H9 (cell line): Measurements from ENCODE around the gene ISCU. TPM values are rescaled to one million over a fixed set of nuclear protein-coding genes. Genes with fewer than 3 reads are reported as not detected.

Experiments
- DNase-seq: peaks from one replicate; pipeline ENCODE4 v3.0.0-alpha.2; 2017
- H2AFZ ChIP-seq: one replicate; pipeline ENCODE4 v1.6.1; 2013; ENCODE audit warnings: mild to moderate bottlenecking, low read length, control low read depth, moderate library complexity
- H2AK5ac ChIP-seq: 2 replicates; pipeline ENCODE4 v1.6.1; 2013; ENCODE audit warnings: low read length, control low read depth, mixed read lengths; ENCODE audit not compliant: insufficient read length
- H2BK120ac ChIP-seq: one replicate; pipeline ENCODE4 v1.6.1; 2013; ENCODE audit warnings: low read depth, mild to moderate bottlenecking, low read length, control low read depth, inconsistent platforms; ENCODE audit not compliant: poor library complexity, severe bottlenecking
- H2BK12ac ChIP-seq: 2 replicates; pipeline ENCODE4 v1.6.1; 2013; ENCODE audit warnings: low read length, control low read depth, mixed read lengths, low read depth; ENCODE audit not compliant: insufficient read length
- H2BK15ac ChIP-seq: 2 replicates; pipeline ENCODE4 v1.6.1; 2013; ENCODE audit warnings: low read depth, low read length, control low read depth
- H2BK20ac ChIP-seq: one replicate; pipeline ENCODE4 v1.6.1; 2013; ENCODE audit warnings: low read depth, mild to moderate bottlenecking, low read length, control low read depth, inconsistent platforms; ENCODE audit not compliant: poor library complexity, severe bottlenecking
- H2BK5ac ChIP-seq: 2 replicates; pipeline ENCODE4 v1.6.1; 2013; ENCODE audit warnings: low read length, control low read depth, mixed read lengths; ENCODE audit not compliant: insufficient read length
- H3K14ac ChIP-seq: 2 replicates; pipeline ENCODE4 v1.6.1; 2013; ENCODE audit warnings: low read length, control low read depth; ENCODE audit not compliant: insufficient read depth
- H3K18ac ChIP-seq: 2 replicates; pipeline ENCODE4 v1.6.1; 2013; ENCODE audit warnings: low read depth, mild to moderate bottlenecking, mixed read lengths, low read length, control low read depth; ENCODE audit not compliant: insufficient read length
- H3K23ac ChIP-seq: 2 replicates; pipeline ENCODE4 v1.6.1; 2013; ENCODE audit warnings: low read length, control low read depth, mixed read lengths, low read depth; ENCODE audit not compliant: insufficient read length
- H3K23me2 ChIP-seq: 2 replicates; pipeline ENCODE4 v1.6.1; 2013; ENCODE audit warnings: low read depth, mild to moderate bottlenecking, mixed read lengths, low read length, control low read depth; ENCODE audit not compliant: insufficient read length, poor library complexity, severe bottlenecking
- H3K27ac ChIP-seq: 2 replicates; pipeline ENCODE4 v1.5.1; 2013; ENCODE audit warnings: low read length, control low read depth, mixed read lengths, low read depth; ENCODE audit not compliant: insufficient read length
- H3K27me3 ChIP-seq: 2 replicates; pipeline ENCODE4 v1.6.1; 2013; ENCODE audit warnings: low read length, control low read depth, inconsistent platforms; ENCODE audit not compliant: insufficient read depth
- H3K4ac ChIP-seq: 2 replicates; pipeline ENCODE4 v1.6.1; 2013; ENCODE audit warnings: low read depth, mild to moderate bottlenecking, control low read depth, inconsistent platforms, low read length, moderate library complexity
- H3K4me1 ChIP-seq: 2 replicates; pipeline ENCODE4 v1.6.1; 2013; ENCODE audit warnings: low read length, control low read depth, inconsistent platforms; ENCODE audit not compliant: insufficient read depth
- H3K4me2 ChIP-seq: 2 replicates; pipeline ENCODE4 v1.6.1; 2013; ENCODE audit warnings: low read length, control low read depth, mixed read lengths; ENCODE audit not compliant: insufficient read length, insufficient read depth
- H3K56ac ChIP-seq: 2 replicates; pipeline ENCODE4 v1.6.1; 2013; ENCODE audit warnings: low read depth, mild to moderate bottlenecking, mixed read lengths, low read length, control low read depth; ENCODE audit not compliant: insufficient read length
- H3K79me1 ChIP-seq: 2 replicates; pipeline ENCODE4 v1.6.1; 2013; ENCODE audit warnings: low read depth, mild to moderate bottlenecking, moderate library complexity, low read length, control low read depth, inconsistent platforms; ENCODE audit not compliant: insufficient read depth, poor library complexity, severe bottlenecking
- H3K79me2 ChIP-seq: 2 replicates; pipeline ENCODE4 v1.6.1; 2013; ENCODE audit warnings: low read length, control low read depth, inconsistent platforms; ENCODE audit not compliant: insufficient read depth
- H3K9ac ChIP-seq: 2 replicates; pipeline ENCODE4 v1.6.1; 2013; ENCODE audit warnings: low read length, control low read depth, mixed read lengths; ENCODE audit not compliant: insufficient read length; ENCODE audit errors: extremely low read depth
- H3K9me3 ChIP-seq: one replicate; pipeline ENCODE4 v1.6.1; 2013; ENCODE audit warnings: low read depth, low read length, inconsistent platforms; ENCODE audit not compliant: control insufficient read depth
- H3T11ph ChIP-seq: one replicate; pipeline ENCODE4 v1.6.1; 2013; ENCODE audit warnings: mild to moderate bottlenecking, low read length, control low read depth, inconsistent platforms
- H4K20me1 ChIP-seq: one replicate; pipeline ENCODE4 v1.6.1; 2013; ENCODE audit not compliant: control insufficient read depth, insufficient read length, insufficient read depth
- H4K5ac ChIP-seq: 2 replicates; pipeline ENCODE4 v1.6.1; 2013; ENCODE audit warnings: low read depth, mild to moderate bottlenecking, mixed read lengths, low read length, control low read depth; ENCODE audit not compliant: insufficient read length
- H4K8ac ChIP-seq: replicated peaks from 2 replicates; pipeline ENCODE4 v1.6.1; 2013; ENCODE audit warnings: low read length, control low read depth, mixed read lengths, low read depth; ENCODE audit not compliant: insufficient read length
- H4K91ac ChIP-seq: 2 replicates; pipeline ENCODE4 v1.6.1; 2013; ENCODE audit warnings: low read depth, mild to moderate bottlenecking, moderate library complexity, mixed read lengths, low read length, control low read depth; ENCODE audit not compliant: insufficient read length
- H3K27ac Mint-ChIP-seq, 3 experiments: 2 replicates in 2 of 3; 3 replicates in 1 of 3; pipeline ENCODE4 v1.8.0; 2020 to 2021; ENCODE audit warnings: mixed read lengths in 3 of 3, mild to moderate bottlenecking in 1 of 3, moderate library complexity in 1 of 3
- H3K27me3 Mint-ChIP-seq: 2 replicates; pipeline ENCODE4 v1.8.0; 2021; ENCODE audit warnings: low read depth, mild to moderate bottlenecking, moderate library complexity, mixed read lengths
- H3K36me3 Mint-ChIP-seq, 3 experiments: 2 replicates in 2 of 3; 3 replicates in 1 of 3; pipeline ENCODE4 v1.8.0; 2020 to 2021; ENCODE audit warnings: low read depth in 3 of 3, mixed read lengths in 3 of 3; ENCODE audit not compliant: insufficient read depth in 1 of 3
- H3K4me1 Mint-ChIP-seq, 2 experiments: 2 replicates each; pipeline ENCODE4 v1.8.0; 2020; ENCODE audit warnings: mixed read lengths in 2 of 2
- H3K4me3 Mint-ChIP-seq, 2 experiments: 2 replicates in 1 of 2; 3 replicates in 1 of 2; pipeline ENCODE4 v1.8.0; 2020 to 2021; ENCODE audit warnings: mild to moderate bottlenecking in 2 of 2, mixed read lengths in 2 of 2, moderate library complexity in 1 of 2
- H3K9me3 Mint-ChIP-seq, 2 experiments: 2 replicates in 1 of 2; 3 replicates in 1 of 2; pipeline ENCODE4 v1.8.0; 2020; ENCODE audit warnings: mild to moderate bottlenecking in 2 of 2, mixed read lengths in 2 of 2, moderate library complexity in 1 of 2
- total RNA-seq: library from RNA; stranded (reverse); gene quantifications from 2 replicates; pipeline ENCODE4 v1.2.1, GENCODE V29; 2021
- TF ChIP-seq, protein P1 (sequence below): fragments of 200-600 bp; sonication (generic); conservative IDR thresholded peaks from 3 replicates; pipeline ENCODE4 v1.8.0; 2021; ENCODE audit warnings: antibody characterized with exemption, mild to moderate bottlenecking

ISCU gene
- total RNA-seq, 1 experiment from 2014 or later, result 64.9 TPM

DNA sequence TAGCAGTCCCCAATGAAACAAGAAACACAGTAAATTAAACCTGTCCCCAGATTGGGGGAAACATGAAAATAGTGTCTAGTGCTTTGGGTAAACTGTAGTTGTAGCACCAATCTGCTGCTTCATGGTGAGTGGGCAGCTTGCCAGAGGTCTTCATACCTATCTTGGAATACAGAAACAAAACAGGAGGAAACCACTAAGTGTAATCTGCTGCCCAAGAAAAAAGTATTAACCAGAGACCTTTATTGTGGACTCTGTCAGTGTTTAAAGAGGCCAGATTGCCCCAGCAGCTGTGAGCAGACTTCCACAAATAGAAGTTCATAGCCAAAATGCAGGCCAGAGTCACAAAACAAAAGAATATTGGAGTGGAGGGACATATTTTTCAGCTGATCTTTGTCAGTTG lies 2.3 kb downstream of the ISCU start:
- Histone ChIP-seq H2BK15ac (no peak overlapping the region), H2BK20ac (no peak overlapping the region), H3K79me2 (peaks cover 12% of the 10 kb centered on the region), H2BK12ac (no peak overlapping the region), H3K4me1 (peaks cover 2% of the 10 kb centered on the region; the same call in 1 of the 2 replicates), H3T11ph (no peak overlapping the region), H3K18ac (no peak overlapping the region), H3K27me3 (no peaks in the 10 kb centered on the region), H4K91ac (no peak overlapping the region), H2AK5ac (no peak overlapping the region), H3K9ac (no peak overlapping the region), H3K4ac (no peak overlapping the region), H3K4me2 (no peak overlapping the region), H3K23me2 (peaks cover 18% of the 10 kb centered on the region), H3K9me3 (no peaks in the 10 kb centered on the region), H2BK5ac (no peak overlapping the region), H4K5ac (no peak overlapping the region), H3K27ac (no peak overlapping the region), H3K14ac (no peak overlapping the region), H4K8ac (no peak overlapping the region), H2BK120ac (no peak overlapping the region), H3K79me1 (no peaks in the 10 kb centered on the region), H3K23ac (no peak overlapping the region), H3K56ac (no peak overlapping the region), H4K20me1 (no peaks in the 10 kb centered on the region), H2AFZ (no peak overlapping the region)
- Mint-ChIP-seq H3K36me3 (peaks cover 19 to 62% (median 61%) of the 10 kb centered on the region in 3 experiments; a peak in 6 of 7 replicates), H3K27ac (no peak overlapping the region), H3K4me3 (no peak overlapping the region), H3K9me3 (peaks cover 0 to 3% of the 10 kb centered on the region in 2 experiments; a peak in 2 of 5 replicates), H3K27me3 (no peaks in the 10 kb centered on the region), H3K4me1 (peaks cover 14 to 15% of the 10 kb centered on the region in 2 experiments)
- TF ChIP-seq, protein P1, sequence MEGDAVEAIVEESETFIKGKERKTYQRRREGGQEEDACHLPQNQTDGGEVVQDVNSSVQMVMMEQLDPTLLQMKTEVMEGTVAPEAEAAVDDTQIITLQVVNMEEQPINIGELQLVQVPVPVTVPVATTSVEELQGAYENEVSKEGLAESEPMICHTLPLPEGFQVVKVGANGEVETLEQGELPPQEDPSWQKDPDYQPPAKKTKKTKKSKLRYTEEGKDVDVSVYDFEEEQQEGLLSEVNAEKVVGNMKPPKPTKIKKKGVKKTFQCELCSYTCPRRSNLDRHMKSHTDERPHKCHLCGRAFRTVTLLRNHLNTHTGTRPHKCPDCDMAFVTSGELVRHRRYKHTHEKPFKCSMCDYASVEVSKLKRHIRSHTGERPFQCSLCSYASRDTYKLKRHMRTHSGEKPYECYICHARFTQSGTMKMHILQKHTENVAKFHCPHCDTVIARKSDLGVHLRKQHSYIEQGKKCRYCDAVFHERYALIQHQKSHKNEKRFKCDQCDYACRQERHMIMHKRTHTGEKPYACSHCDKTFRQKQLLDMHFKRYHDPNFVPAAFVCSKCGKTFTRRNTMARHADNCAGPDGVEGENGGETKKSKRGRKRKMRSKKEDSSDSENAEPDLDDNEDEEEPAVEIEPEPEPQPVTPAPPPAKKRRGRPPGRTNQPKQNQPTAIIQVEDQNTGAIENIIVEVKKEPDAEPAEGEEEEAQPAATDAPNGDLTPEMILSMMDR, result no peak
- DNase-seq, result no peak
